Karpas-422 (cell line): ENCODE measurements around the gene VPS51. TPM values are rescaled to one million over a fixed set of nuclear protein-coding genes. Genes with fewer than 3 reads are reported as not detected.

Experiments
- DNase-seq: peaks from one replicate; pipeline ENCODE4 v3.0.0-alpha.2; 2015
- H2AFZ ChIP-seq: fragments of 200-600 bp; sonication (generic); 2 replicates; pipeline ENCODE4 v1.6.1; 2014; ENCODE audit warnings: antibody characterized with exemption, low read length, mixed read lengths
- H3K27ac ChIP-seq: fragments of 200-600 bp; sonication (generic); 2 replicates; pipeline ENCODE4 v1.5.1; 2014; ENCODE audit warnings: mild to moderate bottlenecking, low read length, moderate library complexity
- H3K27me3 ChIP-seq: fragments of 200-600 bp; sonication (generic); 2 replicates; pipeline ENCODE4 v1.6.1; 2014; ENCODE audit warnings: low read length, mixed read lengths
- H3K36me3 ChIP-seq: fragments of 200-600 bp; sonication (generic); 2 replicates; pipeline ENCODE4 v1.6.1; 2014; ENCODE audit warnings: low read length, mixed read lengths; ENCODE audit not compliant: insufficient read depth
- H3K4me1 ChIP-seq: fragments of 200-600 bp; sonication (generic); 2 replicates; pipeline ENCODE4 v1.6.1; 2014; ENCODE audit warnings: mild to moderate bottlenecking, low read length, mixed read lengths
- H3K4me2 ChIP-seq: fragments of 200-600 bp; sonication (generic); 2 replicates; pipeline ENCODE4 v1.6.1; 2014; ENCODE audit warnings: low read length, low read depth, mild to moderate bottlenecking; ENCODE audit not compliant: poor library complexity, severe bottlenecking
- H3K4me3 ChIP-seq: fragments of 200-600 bp; sonication (generic); 2 replicates; pipeline ENCODE4 v1.5.1; 2014; ENCODE audit warnings: mild to moderate bottlenecking, antibody characterized with exemption, low read length, mixed read lengths
- H3K79me2 ChIP-seq: fragments of 200-600 bp; sonication (generic); 2 replicates; pipeline ENCODE4 v1.6.1; 2014; ENCODE audit warnings: mild to moderate bottlenecking, low read length, mixed read lengths
- H3K9ac ChIP-seq: fragments of 200-600 bp; sonication (generic); 2 replicates; pipeline ENCODE4 v1.6.0; 2014; ENCODE audit warnings: low read length
- H3K9me2 ChIP-seq: fragments of 200-600 bp; sonication (generic), shearing (Covaris generic); replicated peaks from 2 replicates; pipeline ENCODE4 v1.6.0; 2014; ENCODE audit warnings: mild to moderate bottlenecking, low read length, moderate library complexity; ENCODE audit not compliant: insufficient read depth
- H3K9me3 ChIP-seq: fragments of 300-700, 200-600 bp; sonication (generic); 2 replicates; pipeline ENCODE4 v1.6.1; 2014; ENCODE audit warnings: low read length, mixed read lengths
- H4K20me1 ChIP-seq: fragments of 200-600 bp; sonication (generic); 2 replicates; pipeline ENCODE4 v1.6.1; 2014; ENCODE audit warnings: mild to moderate bottlenecking, antibody characterized with exemption, low read length, low read depth; ENCODE audit not compliant: insufficient read depth
- total RNA-seq: library from RNA; depleted of rRNA; stranded (reverse); fragments of >200 nt; shearing (Covaris generic); gene quantifications from 2 replicates; pipeline ENCODE4 v1.2.3, GENCODE V29; 2014; ENCODE audit warnings: low replicate concordance

Gene VPS51
- total RNA-seq, 1 experiment from 2014 or later: 78.9 TPM

GRCh38 chr11:65104628-65105027 lies 8.6 kb downstream of the VPS51 start:
- no peaks in the 10 kb centered on the region for H3K9me3 ChIP-seq
- no peaks in the 10 kb centered on the region for H3K4me1 ChIP-seq
- H4K20me1 ChIP-seq: no peaks in the 10 kb centered on the region
- H3K27me3 ChIP-seq: no peaks in the 10 kb centered on the region
- H3K4me3 ChIP-seq: no peak overlapping the region
- no peak overlapping the region for H3K27ac ChIP-seq
- H3K4me2 ChIP-seq: no peak overlapping the region
- DNase-seq: no peak
- H3K79me2 ChIP-seq: peaks cover 28% of the 10 kb centered on the region
- H3K9me2 ChIP-seq: no peaks in the 10 kb centered on the region
- H2AFZ ChIP-seq: no peak overlapping the region
- H3K9ac ChIP-seq: no peak overlapping the region
- H3K36me3 ChIP-seq: no peaks in the 10 kb centered on the region

- peaks cover 19% of the 10 kb centered on the region for H3K79me2 ChIP-seq
- no peaks in the 10 kb centered on the region for H3K27me3 ChIP-seq
- peaks cover 12% of the 10 kb centered on the region for H3K4me1 ChIP-seq
- H3K9me2 ChIP-seq: no peaks in the 10 kb centered on the region
- no peak overlapping the region for H3K27ac ChIP-seq
- no peaks in the 10 kb centered on the region for H3K9me3 ChIP-seq
- no peaks in the 10 kb centered on the region for H4K20me1 ChIP-seq
- DNase-seq: no peak
- no peaks in the 10 kb centered on the region for H3K36me3 ChIP-seq
- H2AFZ ChIP-seq: no peak overlapping the region
- no peak overlapping the region for H3K9ac ChIP-seq
- no peak overlapping the region for H3K4me2 ChIP-seq
- no peak overlapping the region for H3K4me3 ChIP-seq
Measured at GRCh38 chr11:65107078-65107477, 11.1 kb downstream of the VPS51 start.

- peaks cover 17% of the 10 kb centered on the region for H3K79me2 ChIP-seq
- no peaks in the 10 kb centered on the region for H4K20me1 ChIP-seq
- H3K27ac ChIP-seq: no peak overlapping the region
- H3K9me2 ChIP-seq: no peaks in the 10 kb centered on the region
- H3K27me3 ChIP-seq: no peaks in the 10 kb centered on the region
- peaks cover 15% of the 10 kb centered on the region for H3K4me1 ChIP-seq
- no peak overlapping the region for H3K4me3 ChIP-seq
- no peak for DNase-seq
- H3K36me3 ChIP-seq: no peaks in the 10 kb centered on the region
- no peaks in the 10 kb centered on the region for H3K9me3 ChIP-seq
- no peak overlapping the region for H2AFZ ChIP-seq
- no peak overlapping the region for H3K9ac ChIP-seq
- no peak overlapping the region for H3K4me2 ChIP-seq
Measured at GRCh38 chr11:65107751-65108468, 11.9 kb downstream of the VPS51 start.

GRCh38 chr11:65108469-65109123 lies 12.6 kb downstream of the VPS51 start:
- Histone ChIP-seq H3K9ac (no peak overlapping the region), H3K27me3 (no peaks in the 10 kb centered on the region), H3K4me3 (no peak overlapping the region), H3K4me2 (no peak overlapping the region), H3K27ac (no peak overlapping the region), H2AFZ (no peak overlapping the region), H4K20me1 (no peaks in the 10 kb centered on the region), H3K9me3 (no peaks in the 10 kb centered on the region), H3K4me1 (peaks cover 22% of the 10 kb centered on the region), H3K9me2 (no peaks in the 10 kb centered on the region), H3K79me2 (peaks cover 21% of the 10 kb centered on the region), H3K36me3 (no peaks in the 10 kb centered on the region)
- DNase-seq: no peak

GRCh38 chr11:65109231-65110198 lies 13.5 kb downstream of the VPS51 start:
- Histone ChIP-seq H3K9me2 (no peaks in the 10 kb centered on the region), H3K9me3 (no peaks in the 10 kb centered on the region), H3K79me2 (peaks cover 26% of the 10 kb centered on the region), H3K27ac (no peak overlapping the region), H3K36me3 (no peaks in the 10 kb centered on the region), H3K4me2 (no peak overlapping the region), H2AFZ (no peak overlapping the region), H3K4me1 (peaks cover 31% of the 10 kb centered on the region), H4K20me1 (no peaks in the 10 kb centered on the region), H3K27me3 (no peaks in the 10 kb centered on the region), H3K9ac (no peak overlapping the region), H3K4me3 (no peak overlapping the region)
- no peak for DNase-seq

GRCh38 chr11:65110354-65110861 lies 14.4 kb downstream of the VPS51 start:
- Histone ChIP-seq H2AFZ (no peak overlapping the region), H3K9me2 (no peaks in the 10 kb centered on the region), H3K36me3 (0 out of 2 replicates have a peak, but pooled peaks cover 1% of the 10 kb centered on the region), H3K27ac (no peak overlapping the region; the same call in 1 of the 2 replicates), H3K27me3 (no peaks in the 10 kb centered on the region), H3K9ac (peak overlapping the region; percentile 51), H3K9me3 (no peaks in the 10 kb centered on the region), H3K79me2 (peaks cover 32% of the 10 kb centered on the region), H3K4me1 (peaks cover 40% of the 10 kb centered on the region), H3K4me2 (peak overlapping the region; percentile 25), H4K20me1 (no peaks in the 10 kb centered on the region), H3K4me3 (no peak overlapping the region)
- DNase-seq: peak; percentile 96

- Histone ChIP-seq H3K9me2 (no peaks in the 10 kb centered on the region), H3K79me2 (peaks cover 36% of the 10 kb centered on the region), H3K4me2 (peak overlapping the region; percentile 36), H3K36me3 (0 out of 2 replicates have a peak, but pooled peaks cover 6% of the 10 kb centered on the region), H3K27ac (no peak overlapping the region; the same call in 1 of the 2 replicates), H2AFZ (no peak overlapping the region), H3K4me1 (peaks cover 48% of the 10 kb centered on the region), H3K4me3 (no peak overlapping the region), H3K27me3 (no peaks in the 10 kb centered on the region), H3K9ac (no peak overlapping the region), H4K20me1 (no peaks in the 10 kb centered on the region), H3K9me3 (no peaks in the 10 kb centered on the region)
- no peak for DNase-seq
Measured at GRCh38 chr11:65111159-65111743, 15.2 kb downstream of the VPS51 start.
